ENCODE results near the gene KLHDC10. TPM values are rescaled to one million over a fixed set of nuclear protein-coding genes. Genes with fewer than 3 reads are reported as not detected.
"Not testable (repeated sequence)": the region's sequence is repeated elsewhere in the genome, so short reads cannot be mapped to it uniquely, and the experiment has no call there.

The KLHDC10 gene
- total and polyA plus RNA-seq, 9 donors: 11.3 to 36.4 (median 26.7) TPM

DNA sequence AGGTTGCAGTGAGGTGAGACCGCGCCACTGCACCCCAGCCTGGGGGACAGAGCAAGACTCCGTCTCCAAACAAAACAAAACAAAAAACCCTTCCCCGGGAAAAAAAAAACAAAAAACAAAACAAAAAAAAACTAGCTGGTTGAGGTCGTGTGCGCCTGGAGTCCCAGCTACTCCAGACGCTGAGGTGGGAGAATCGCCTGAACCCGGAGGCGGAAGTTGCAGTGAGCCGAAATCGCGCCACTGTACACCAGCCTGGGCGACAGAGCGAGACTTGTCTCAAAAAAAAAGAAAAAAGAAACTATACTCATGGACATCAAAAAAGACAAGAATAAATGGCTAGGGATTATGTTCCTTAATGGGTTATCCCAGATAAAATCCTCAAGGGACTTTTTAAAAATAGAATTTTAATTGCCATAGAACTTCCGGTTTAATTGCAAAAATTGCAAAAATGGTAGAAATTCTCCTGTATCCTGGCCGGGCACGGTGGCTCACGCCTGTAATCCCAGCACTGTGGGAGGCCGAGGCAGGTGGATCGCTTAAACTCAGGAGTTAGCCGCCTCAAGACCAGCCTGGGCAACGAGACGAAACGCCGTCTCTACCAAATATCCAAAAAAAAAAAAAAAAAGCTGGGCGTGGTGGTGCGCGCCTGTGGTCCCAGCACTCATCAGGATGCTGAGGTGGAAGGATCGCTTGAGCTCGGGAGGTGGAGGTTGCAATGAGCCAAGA is 37.8 kb downstream of the KLHDC10 start:
- Histone ChIP-seq H3K27ac (no peak overlapping the region), H3K36me3 (no peaks in the 10 kb centered on the region), H3K9me3 (no peaks in the 10 kb centered on the region), H3K4me1 (ENCODE audit: insufficient read depth) (no peaks in the 10 kb centered on the region), H3K27me3 (no peaks in the 10 kb centered on the region), H3K4me3 (no peak overlapping the region)
- DNase-seq: no peak
- TF ChIP-seq POLR2A (IDR thresholded peaks at IDR 0.05) (no peak), EP300 (IDR thresholded peaks at IDR 0.05) (no peak)
- TF ChIP-seq, protein P1, sequence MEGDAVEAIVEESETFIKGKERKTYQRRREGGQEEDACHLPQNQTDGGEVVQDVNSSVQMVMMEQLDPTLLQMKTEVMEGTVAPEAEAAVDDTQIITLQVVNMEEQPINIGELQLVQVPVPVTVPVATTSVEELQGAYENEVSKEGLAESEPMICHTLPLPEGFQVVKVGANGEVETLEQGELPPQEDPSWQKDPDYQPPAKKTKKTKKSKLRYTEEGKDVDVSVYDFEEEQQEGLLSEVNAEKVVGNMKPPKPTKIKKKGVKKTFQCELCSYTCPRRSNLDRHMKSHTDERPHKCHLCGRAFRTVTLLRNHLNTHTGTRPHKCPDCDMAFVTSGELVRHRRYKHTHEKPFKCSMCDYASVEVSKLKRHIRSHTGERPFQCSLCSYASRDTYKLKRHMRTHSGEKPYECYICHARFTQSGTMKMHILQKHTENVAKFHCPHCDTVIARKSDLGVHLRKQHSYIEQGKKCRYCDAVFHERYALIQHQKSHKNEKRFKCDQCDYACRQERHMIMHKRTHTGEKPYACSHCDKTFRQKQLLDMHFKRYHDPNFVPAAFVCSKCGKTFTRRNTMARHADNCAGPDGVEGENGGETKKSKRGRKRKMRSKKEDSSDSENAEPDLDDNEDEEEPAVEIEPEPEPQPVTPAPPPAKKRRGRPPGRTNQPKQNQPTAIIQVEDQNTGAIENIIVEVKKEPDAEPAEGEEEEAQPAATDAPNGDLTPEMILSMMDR (IDR thresholded peaks at IDR 0.05): no peak
- intact Hi-C loops (cut with DNase I): no loop called here
- WGBS, 3 donors: 94 to 97% (median 96%) methylated on average over 31 of the region's 31 CpGs

GRCh38 chr7:130108809-130109208 is 38.5 kb downstream of the KLHDC10 start:
- no peaks in the 10 kb centered on the region for H3K27me3 ChIP-seq
- H3K4me3 ChIP-seq: no peak overlapping the region
- no peaks in the 10 kb centered on the region for H3K4me1 ChIP-seq (ENCODE audit: insufficient read depth)
- intact Hi-C loops (cut with DNase I): no loop called here
- no peak for DNase-seq
- H3K36me3 ChIP-seq: no peaks in the 10 kb centered on the region
- WGBS, 3 donors: 95 to 97% (median 95%) methylated on average over 10 of the region's 10 CpGs
- TF ChIP-seq, protein P1 (IDR thresholded peaks at IDR 0.05): no peak
- TF ChIP-seq EP300 (IDR thresholded peaks at IDR 0.05) (no peak), POLR2A (IDR thresholded peaks at IDR 0.05) (no peak)
- H3K27ac ChIP-seq: no peak overlapping the region
- no peaks in the 10 kb centered on the region for H3K9me3 ChIP-seq

DNA sequence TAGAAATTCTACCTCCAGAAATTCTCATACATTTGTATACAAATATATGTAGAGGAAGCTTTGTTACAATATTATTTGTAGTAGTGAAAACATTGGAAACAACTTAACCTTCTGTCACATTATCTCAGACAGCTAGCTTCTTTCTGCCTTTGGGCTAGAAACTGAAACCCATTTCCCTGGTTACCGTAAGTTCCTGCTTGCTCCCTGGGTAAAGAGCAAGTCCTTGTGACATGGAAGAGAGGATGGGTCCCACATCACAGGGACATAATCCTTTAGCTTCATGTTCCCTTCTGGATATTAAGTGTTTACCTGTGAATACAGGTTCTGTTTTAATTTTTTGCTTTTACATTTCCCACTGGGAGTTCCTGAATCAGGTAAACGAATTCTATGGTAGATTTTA is 41.8 kb downstream of the KLHDC10 start:
- 60 to 92% (median 68%) methylated on average over 2 of the region's 2 CpGs for WGBS, 3 donors

DNA sequence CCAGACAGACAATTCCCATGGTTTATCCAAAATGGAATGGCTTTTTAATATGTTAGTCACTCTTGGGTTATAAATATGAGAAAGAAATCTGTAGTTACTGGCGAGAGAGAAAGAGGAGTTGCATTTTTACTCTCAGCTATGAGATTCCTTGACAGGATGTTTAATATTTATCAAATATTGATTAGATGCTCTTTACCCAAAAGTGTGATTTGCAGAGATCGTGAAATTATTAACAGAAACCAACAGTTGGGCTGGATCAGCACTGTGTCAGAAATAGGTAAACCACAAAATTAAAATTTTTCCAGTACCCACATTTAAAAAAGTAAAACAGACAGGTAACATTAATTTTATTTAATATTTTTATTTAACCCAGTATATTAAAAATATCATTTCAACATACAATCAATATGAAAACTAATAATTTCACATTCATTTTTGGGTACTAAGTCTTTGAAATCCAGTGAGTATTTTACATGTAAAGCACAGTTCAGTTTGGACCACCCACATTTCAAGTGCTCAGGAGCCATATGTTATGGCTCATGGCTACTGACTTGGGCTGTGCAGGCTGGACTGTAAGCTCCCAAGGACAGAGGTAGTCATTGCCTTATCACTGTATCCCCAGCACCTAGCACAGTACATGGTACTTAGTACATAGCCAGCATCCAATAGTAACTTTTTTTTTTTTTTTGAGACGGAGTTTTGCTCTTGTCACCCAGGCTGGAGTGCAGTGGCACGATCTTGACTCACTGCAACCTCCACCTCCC is 42.5 kb downstream of the KLHDC10 start:
- 88 to 94% (median 93%) methylated on average over 4 of the region's 4 CpGs for WGBS, 3 donors
- Histone ChIP-seq H3K9me3 (no peaks in the 10 kb centered on the region), H3K27ac (no peak overlapping the region), H3K27me3 (no peaks in the 10 kb centered on the region), H3K36me3 (no peaks in the 10 kb centered on the region), H3K4me3 (no peak overlapping the region), H3K4me1 (ENCODE audit: insufficient read depth) (no peaks in the 10 kb centered on the region)
- TF ChIP-seq POLR2A (IDR thresholded peaks at IDR 0.05): no peak
- intact Hi-C loops (cut with DNase I): no loop called here
- no peak for DNase-seq

More for the DNA sequence above, 41.8 kb downstream of the KLHDC10 start:
- no peak overlapping the region for H3K27ac ChIP-seq
- H3K4me1 ChIP-seq (ENCODE audit: insufficient read depth): no peaks in the 10 kb centered on the region
- no peaks in the 10 kb centered on the region for H3K9me3 ChIP-seq
- TF ChIP-seq, protein P1 (IDR thresholded peaks at IDR 0.05): no peak
- TF ChIP-seq EP300 (IDR thresholded peaks at IDR 0.05) (no peak), POLR2A (IDR thresholded peaks at IDR 0.05) (no peak)
- no peaks in the 10 kb centered on the region for H3K36me3 ChIP-seq
- intact Hi-C loops (cut with DNase I): no loop called here
- no peaks in the 10 kb centered on the region for H3K27me3 ChIP-seq
- H3K4me3 ChIP-seq: no peak overlapping the region
- DNase-seq: no peak

DNA sequence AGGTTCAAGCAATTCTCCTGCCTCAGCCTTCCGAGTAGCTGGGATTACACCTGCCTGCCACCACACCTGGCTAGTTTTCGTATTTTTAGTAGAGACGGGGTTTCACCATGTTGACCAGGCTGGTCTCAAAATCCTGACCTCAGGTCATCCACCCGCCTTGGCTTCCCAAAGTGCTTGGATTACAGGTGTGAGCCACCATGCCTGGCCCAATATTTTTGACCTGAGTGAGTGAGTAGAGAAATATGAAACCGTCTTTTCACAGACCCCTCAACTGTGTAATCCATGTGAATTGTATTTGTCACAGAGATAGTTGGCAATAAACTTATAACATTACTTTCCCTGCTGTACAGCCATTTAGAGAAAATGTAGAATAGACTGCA is 43.1 kb downstream of the KLHDC10 start:
- intact Hi-C loops (cut with DNase I); H3K27me3 ChIP-seq; H3K4me1 ChIP-seq (ENCODE audit: insufficient read depth); H3K36me3 ChIP-seq; H3K9me3 ChIP-seq; DNase-seq; H3K4me3 ChIP-seq; H3K27ac ChIP-seq: not testable (repeated sequence)
- WGBS, 3 donors: 96 to 99% (median 97%) methylated on average over 5 of the region's 5 CpGs
